Duodenal mucosa (tissue), 2 donors: ENCODE measurements around the gene ARHGAP36.

Source experiments
- H3K27ac ChIP-seq: one replicate; pipeline ENCODE4 v1.7.0; 2013; ENCODE audit warnings: low read depth, low read length
- H3K27me3 ChIP-seq, 2 donors: one replicate each; pipeline ENCODE4 v1.7.0; 2013; ENCODE audit warnings: low read length in 2 of 2, control low read depth in 1 of 2; ENCODE audit not compliant: insufficient read depth in 2 of 2, control insufficient read depth in 1 of 2
- H3K36me3 ChIP-seq, 2 donors: one replicate each; pipeline ENCODE4 v1.7.0; 2013; ENCODE audit warnings: low read length in 2 of 2, control low read depth in 1 of 2; ENCODE audit not compliant: insufficient read depth in 2 of 2, control insufficient read depth in 1 of 2
- H3K4me1 ChIP-seq, 2 donors: one replicate each; pipeline ENCODE4 v1.7.0; 2013; ENCODE audit warnings: low read length in 2 of 2, control low read depth in 1 of 2; ENCODE audit not compliant: insufficient read depth in 2 of 2, control insufficient read depth in 1 of 2
- H3K4me3 ChIP-seq, 2 donors: one replicate each; pipeline ENCODE4 v1.7.0; 2013; ENCODE audit warnings: low read length in 2 of 2, low read depth in 1 of 2
- H3K9ac ChIP-seq, 2 donors: one replicate each; pipeline ENCODE4 v1.7.0; 2013; ENCODE audit warnings: low read length in 2 of 2, low read depth in 1 of 2
- H3K9me3 ChIP-seq, 2 donors: one replicate each; pipeline ENCODE4 v1.7.0; 2013; ENCODE audit warnings: low read length in 2 of 2, control low read depth in 1 of 2; ENCODE audit not compliant: control insufficient read depth in 1 of 2

Gene ARHGAP36

GRCh38 chrX:131047180-131047579 lies 11.0 kb upstream of the ARHGAP36 start:
- Histone ChIP-seq H3K9ac (no peak overlapping the region), H3K4me1 (no peaks in the 10 kb centered on the region), H3K9me3 (no peaks in the 10 kb centered on the region), H3K36me3 (no peaks in the 10 kb centered on the region), H3K27me3 (no peaks in the 10 kb centered on the region), H3K4me3 (no peak overlapping the region), H3K27ac (no peak overlapping the region)

DNA sequence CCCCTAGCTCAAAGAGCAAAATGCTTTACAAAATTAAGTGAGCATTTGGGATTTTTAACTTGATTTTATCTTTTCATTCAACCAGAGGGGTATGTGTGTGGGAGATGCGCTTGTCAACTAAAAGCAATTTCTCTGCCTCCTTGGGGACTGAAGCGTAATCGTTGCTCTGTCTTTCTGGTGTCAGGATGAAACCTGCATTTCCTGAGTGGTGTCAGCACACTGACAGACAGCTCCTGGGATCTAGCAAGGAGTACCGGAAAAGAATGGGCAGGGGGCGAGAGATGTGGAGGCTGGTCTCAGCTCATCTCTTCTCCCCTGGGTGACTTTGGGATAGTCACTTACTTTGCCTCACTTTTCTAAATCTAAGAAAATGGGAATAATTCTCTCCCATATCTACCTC lies 5.1 kb upstream of the ARHGAP36 start:
- no peaks in the 10 kb centered on the region for H3K27me3 ChIP-seq
- no peak overlapping the region for H3K27ac ChIP-seq
- H3K9me3 ChIP-seq = no peaks in the 10 kb centered on the region
- no peaks in the 10 kb centered on the region for H3K4me1 ChIP-seq
- H3K4me3 ChIP-seq = no peak overlapping the region
- H3K9ac ChIP-seq = no peak overlapping the region
- no peaks in the 10 kb centered on the region for H3K36me3 ChIP-seq

GRCh38 chrX:131054906-131055305 lies 3.2 kb upstream of the ARHGAP36 start:
- no peak overlapping the region for H3K27ac ChIP-seq
- H3K9me3 ChIP-seq = no peaks in the 10 kb centered on the region

DNA sequence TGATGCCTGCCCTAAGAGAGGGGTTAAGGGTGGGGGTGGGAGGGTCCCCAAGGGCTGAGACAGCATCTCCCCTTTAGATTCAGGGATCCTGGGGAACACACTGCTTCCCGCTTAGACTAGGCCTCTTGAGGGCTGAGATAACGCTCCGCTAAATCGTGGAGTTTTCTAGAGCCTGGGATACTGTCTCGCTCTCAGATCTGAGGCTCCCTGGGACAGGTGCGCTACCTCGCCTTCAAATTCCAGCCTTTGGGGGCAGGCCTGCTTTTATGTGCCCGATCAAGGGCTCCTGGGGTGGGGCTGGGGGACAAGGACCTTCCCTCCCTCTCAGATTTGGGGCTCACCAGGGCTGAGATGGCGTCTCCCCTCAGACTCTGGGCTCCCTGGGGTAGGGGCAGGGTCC lies 440 bp upstream of the ARHGAP36 start:
- no peaks in the 10 kb centered on the region for H3K9me3 ChIP-seq
- no peaks in the 10 kb centered on the region for H3K36me3 ChIP-seq
- no peak overlapping the region for H3K27ac ChIP-seq
- no peak overlapping the region for H3K4me3 ChIP-seq
- no peak overlapping the region for H3K9ac ChIP-seq
- H3K27me3 ChIP-seq = peaks cover 0 to 4% of the 10 kb centered on the region in 2 donors
- H3K4me1 ChIP-seq = no peaks in the 10 kb centered on the region

More at GRCh38 chrX:131054906-131055305, 3.2 kb upstream of the ARHGAP36 start:
- peaks cover 0 to 4% of the 10 kb centered on the region in 2 donors for H3K27me3 ChIP-seq
- no peak overlapping the region for H3K9ac ChIP-seq
- no peak overlapping the region for H3K4me3 ChIP-seq
- H3K4me1 ChIP-seq = no peaks in the 10 kb centered on the region
- no peaks in the 10 kb centered on the region for H3K36me3 ChIP-seq

GRCh38 chrX:131059246-131059645 lies 1.1 kb downstream of the ARHGAP36 start:
- no peaks in the 10 kb centered on the region for H3K9me3 ChIP-seq
- no peaks in the 10 kb centered on the region for H3K36me3 ChIP-seq
- no peaks in the 10 kb centered on the region for H3K4me1 ChIP-seq
- no peak overlapping the region for H3K9ac ChIP-seq
- H3K27ac ChIP-seq = no peak overlapping the region
- H3K4me3 ChIP-seq = no peak overlapping the region
- peaks cover 0 to 4% of the 10 kb centered on the region in 2 donors for H3K27me3 ChIP-seq

GRCh38 chrX:131060147-131060546 lies 2.0 kb downstream of the ARHGAP36 start:
- no peak overlapping the region for H3K4me3 ChIP-seq
- no peaks in the 10 kb centered on the region for H3K36me3 ChIP-seq
- H3K27ac ChIP-seq = no peak overlapping the region
- H3K4me1 ChIP-seq = no peaks in the 10 kb centered on the region
- H3K27me3 ChIP-seq = peaks cover 0 to 4% of the 10 kb centered on the region in 2 donors
- no peaks in the 10 kb centered on the region for H3K9me3 ChIP-seq
- no peak overlapping the region for H3K9ac ChIP-seq

DNA sequence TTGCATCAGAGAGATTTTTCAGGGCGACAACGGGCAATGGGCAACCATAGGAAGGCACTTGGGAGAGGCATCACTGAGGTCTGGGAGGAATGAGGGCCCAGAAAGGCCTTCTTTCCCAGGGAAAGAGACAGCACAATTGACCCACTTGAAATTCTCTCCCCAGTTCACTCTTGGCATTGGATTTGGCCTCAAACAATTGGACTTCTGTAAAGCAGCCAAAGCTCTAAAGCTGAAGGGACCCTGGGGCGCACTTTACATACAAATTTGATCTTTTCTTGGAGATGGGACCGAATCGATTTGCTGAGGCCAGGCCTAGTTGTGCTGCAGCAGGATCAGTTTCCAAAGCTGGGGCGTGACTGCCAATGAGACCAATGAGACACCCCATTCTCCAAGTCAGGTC lies 3.2 kb downstream of the ARHGAP36 start:
- Histone ChIP-seq H3K4me1 (no peaks in the 10 kb centered on the region), H3K27ac (no peak overlapping the region), H3K36me3 (no peaks in the 10 kb centered on the region), H3K27me3 (peaks cover 0 to 4% of the 10 kb centered on the region in 2 donors), H3K9me3 (no peaks in the 10 kb centered on the region), H3K9ac (no peak overlapping the region), H3K4me3 (no peak overlapping the region)

GRCh38 chrX:131063613-131064012 lies 5.5 kb downstream of the ARHGAP36 start:
- no peaks in the 10 kb centered on the region for H3K36me3 ChIP-seq
- H3K9ac ChIP-seq = no peak overlapping the region
- H3K4me3 ChIP-seq = no peak overlapping the region
- no peak overlapping the region for H3K27ac ChIP-seq
- no peaks in the 10 kb centered on the region for H3K4me1 ChIP-seq
- H3K27me3 ChIP-seq = peaks cover 3 to 14% of the 10 kb centered on the region in 2 donors
- H3K9me3 ChIP-seq = no peaks in the 10 kb centered on the region

DNA sequence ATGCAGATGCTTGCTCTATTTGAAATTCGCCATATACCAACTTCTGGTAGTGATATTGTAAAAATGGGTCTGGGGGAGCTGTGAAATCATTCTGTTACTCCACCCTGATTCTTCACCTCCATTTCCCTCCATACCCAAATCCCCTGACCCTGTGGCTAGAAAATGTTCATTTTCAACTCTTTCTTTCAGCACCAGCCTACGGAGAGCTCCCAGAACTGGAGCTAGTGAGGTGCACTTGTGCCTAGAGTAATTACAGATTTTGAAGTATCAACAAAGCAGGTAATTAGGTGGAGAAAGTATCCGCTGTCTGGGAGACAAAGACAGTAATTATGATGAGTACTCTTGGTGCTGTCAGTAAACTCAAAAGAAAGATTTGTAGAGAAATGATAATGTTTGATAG lies 8.1 kb downstream of the ARHGAP36 start:
- no peak overlapping the region for H3K9ac ChIP-seq
- no peaks in the 10 kb centered on the region for H3K36me3 ChIP-seq
- peaks cover 8 to 20% of the 10 kb centered on the region in 2 donors for H3K27me3 ChIP-seq
- H3K9me3 ChIP-seq = no peaks in the 10 kb centered on the region
- no peak overlapping the region for H3K27ac ChIP-seq
- no peaks in the 10 kb centered on the region for H3K4me1 ChIP-seq
- H3K4me3 ChIP-seq = no peak overlapping the region

DNA sequence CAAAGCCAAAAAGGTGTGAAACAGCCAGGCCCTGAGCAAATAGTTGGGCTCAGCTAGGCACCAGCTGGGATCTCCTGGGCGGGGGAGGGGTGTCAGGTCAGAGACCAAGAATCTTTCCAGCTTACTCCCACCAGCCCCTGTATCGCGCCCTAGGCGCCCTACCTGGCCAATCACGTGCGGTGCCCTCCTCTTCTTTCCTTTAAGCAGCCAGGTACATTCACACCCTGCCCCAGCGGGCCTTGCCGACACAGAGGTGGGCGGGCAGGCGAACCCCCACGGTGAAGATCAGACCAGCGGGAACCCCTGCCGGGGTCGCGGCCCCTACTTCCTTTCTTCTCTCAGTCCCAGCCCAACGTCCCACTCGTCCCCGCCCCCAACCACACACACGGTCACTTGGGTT lies 9.1 kb downstream of the ARHGAP36 start:
- H3K4me3 ChIP-seq = no peak overlapping the region
- no peaks in the 10 kb centered on the region for H3K36me3 ChIP-seq
- no peaks in the 10 kb centered on the region for H3K4me1 ChIP-seq
- H3K27ac ChIP-seq = no peak overlapping the region
- H3K27me3 ChIP-seq = peaks cover 8 to 20% of the 10 kb centered on the region in 2 donors
- H3K9ac ChIP-seq = no peak overlapping the region
- no peaks in the 10 kb centered on the region for H3K9me3 ChIP-seq
